B cell (primary cell): ENCODE data around the gene PDE11A. TPM values are rescaled to one million over a fixed set of nuclear protein-coding genes. Genes with fewer than 3 reads are reported as not detected.

Experiments
- ATAC-seq: fragments of 200-7000 bp; cut with Tn5 transposase; one replicate; pipeline ENCODE4 v1.10.0; 2021; ENCODE audit warnings: low read depth, mild to moderate bottlenecking, moderate number of reproducible peaks, moderate library complexity
- CTCF ChIA-PET: fragments of 350-600 bp; sonication (Branson Sonifier 250); formaldehyde crosslinking; loops from one replicate; lab custom pipeline; 2021; ENCODE audit warnings: antibody characterized with exemption, inconsistent platforms; lab: Charles Lee
- POLR2A ChIA-PET: fragments of 350-600 bp; sonication (Branson Sonifier 250); formaldehyde crosslinking; loops from one replicate; lab custom pipeline; 2021; ENCODE audit warnings: antibody characterized with exemption; lab: Charles Lee
- DNase-seq: peaks from one replicate; pipeline ENCODE4 v3.0.0; 2013
- H2AFZ ChIP-seq: 2 replicates; pipeline ENCODE4 v1.6.1; 2012; ENCODE audit warnings: mild to moderate bottlenecking, low read depth, low read length; ENCODE audit not compliant: insufficient read depth, poor library complexity, severe bottlenecking
- H3K27ac ChIP-seq, 2 donors: 1 replicate in 1 of 2; 2 replicates in 1 of 2; pipeline ENCODE4 v1.5.1; 2012 to 2013; ENCODE audit warnings: low read length in 2 of 2, mild to moderate bottlenecking in 2 of 2, moderate library complexity in 1 of 2
- H3K27me3 ChIP-seq, 4 experiments: fragments of 200-600 bp in 1 of 4; sonication (generic) in 1 of 4; replicated peaks in 1 of 4; 1 replicate in 2 of 4; 2 replicates in 2 of 4; pipeline versions ENCODE4 v1.6.1 to v1.7.0; 2013 to 2016; ENCODE audit warnings: low read length in 3 of 4, mild to moderate bottlenecking in 2 of 4, mixed read lengths in 1 of 4, moderate library complexity in 1 of 4; ENCODE audit not compliant: insufficient read depth in 4 of 4, control insufficient read depth in 3 of 4; ENCODE audit errors: control extremely low read depth in 1 of 4
- H3K36me3 ChIP-seq, 2 experiments: replicated peaks in 1 of 2; 1 replicate in 1 of 2; 2 replicates in 1 of 2; pipeline versions ENCODE4 v1.6.1 to v1.7.1; 2013; ENCODE audit warnings: low read length in 1 of 2; ENCODE audit not compliant: insufficient read depth in 2 of 2, control insufficient read depth in 1 of 2; ENCODE audit errors: control extremely low read depth in 1 of 2, extremely low read depth in 1 of 2
- H3K4me1 ChIP-seq, 2 donors: fragments of 200-600 bp in 1 of 2; sonication (generic) in 1 of 2; 1 replicate in 1 of 2; 2 replicates in 1 of 2; pipeline versions ENCODE4 v1.5.1 to v1.6.1; 2013 to 2017; ENCODE audit warnings: low read length in 2 of 2; ENCODE audit not compliant: control insufficient read depth in 2 of 2, insufficient read depth in 2 of 2
- H3K4me2 ChIP-seq: replicated peaks from 2 replicates; pipeline ENCODE3; 2012; ENCODE audit warnings: mild to moderate bottlenecking, low read depth, low read length; ENCODE audit not compliant: poor library complexity, severe bottlenecking
- H3K4me3 ChIP-seq, 5 experiments: fragments of 200-600 bp in 1 of 5; sonication (generic) in 1 of 5; 1 replicate in 3 of 5; 2 replicates in 2 of 5; pipeline versions ENCODE4 v1.5.1 to v1.7.0; 2011 to 2016; ENCODE audit warnings: low read length in 4 of 5, mild to moderate bottlenecking in 4 of 5, low read depth in 2 of 5, control low read depth in 1 of 5, moderate library complexity in 1 of 5; ENCODE audit not compliant: insufficient read depth in 1 of 5; ENCODE audit errors: control extremely low read depth in 1 of 5, extremely low read depth in 1 of 5
- H3K79me2 ChIP-seq: fragments of 200-600 bp; sonication (generic); one replicate; pipeline ENCODE4 v1.6.0; 2016; ENCODE audit warnings: low read length; ENCODE audit not compliant: control insufficient read depth, insufficient read depth
- H3K9ac ChIP-seq: fragments of 200-600 bp; sonication (generic); 2 replicates; pipeline ENCODE4 v1.6.1; 2017; ENCODE audit warnings: mild to moderate bottlenecking, low read length, moderate library complexity
- H3K9me3 ChIP-seq, 3 donors: one replicate each; pipeline versions ENCODE4 v1.6.1 to v1.7.1; 2013; ENCODE audit warnings: low read length in 2 of 3; ENCODE audit not compliant: control insufficient read depth in 2 of 3, insufficient read depth in 1 of 3; ENCODE audit errors: control extremely low read depth in 1 of 3
- H4K20me1 ChIP-seq: 2 replicates; pipeline ENCODE4 v1.6.0; 2012; ENCODE audit warnings: mild to moderate bottlenecking, low read length; ENCODE audit not compliant: insufficient read depth, control insufficient read depth, poor library complexity, severe bottlenecking
- H3K27ac Mint-ChIP-seq: one replicate; pipeline ENCODE4 v1.8.0; 2021; ENCODE audit warnings: mixed read lengths
- H3K27me3 Mint-ChIP-seq: one replicate; pipeline ENCODE4 v1.8.0; 2021; ENCODE audit warnings: mixed read lengths
- H3K4me1 Mint-ChIP-seq: one replicate; pipeline ENCODE4 v1.8.0; 2021; ENCODE audit warnings: mixed read lengths
- H3K4me3 Mint-ChIP-seq: one replicate; pipeline ENCODE4 v1.8.0; 2021; ENCODE audit warnings: mixed read lengths
- H3K9me3 Mint-ChIP-seq: one replicate; pipeline ENCODE4 v1.8.0; 2022; ENCODE audit warnings: mixed read lengths; ENCODE audit not compliant: insufficient read depth
- CTCF ChIP-seq: fragments of 200-600 bp; IDR thresholded peaks from one replicate; pipeline ENCODE4 v1.8.0; 2022; ENCODE audit warnings: antibody characterized with exemption, mild to moderate bottlenecking
- EZH2 ChIP-seq: IDR thresholded peaks from 2 replicates; pipeline ENCODE4 v1.6.1; 2012; ENCODE audit warnings: borderline replicate concordance, low read depth, mild to moderate bottlenecking, moderate library complexity, low read length; ENCODE audit not compliant: insufficient read depth, poor library complexity, severe bottlenecking
- WGBS: methylation state at CpG from one replicate; pipeline ENCODE4 v1.1.5; 2013; ENCODE audit warnings: missing lambda C conversion rate; ENCODE audit not compliant: insufficient coverage; 5-methylcytosine and 5-hydroxymethylcytosine counted together
- intact Hi-C: fragments of 100-400 bp; cut with micrococcal nuclease; formaldehyde crosslinking; loops from one replicate; pipeline ENCODE4 v1.10.0; 2022
- polyA plus RNA-seq: library from polyadenylated mRNA; depleted of rRNA; stranded (reverse); fragments of >200 nt; gene quantifications from 2 replicates; pipeline ENCODE4 v1.2.3, GENCODE V29; 2012
- total RNA-seq, 2 donors: library from RNA; stranded (reverse); fragments of 120-200 nt in 1 of 2; gene quantifications; 1 replicate in 1 of 2; 2 replicates in 1 of 2; pipeline versions ENCODE4 v1.2.3 to v1.2.4, GENCODE V29; 2013 to 2022

PDE11A gene
- total and polyA plus RNA-seq, 2 donors (not counting 1 experiment from before 2014, with no cell fraction given) = 0.25 TPM; not detected in 1

- no peak overlapping the region for H3K4me3 Mint-ChIP-seq
- peak overlapping the region; percentile 1 for H2AFZ ChIP-seq
- no peaks in the 10 kb centered on the region for H3K9me3 Mint-ChIP-seq
- no peak overlapping the region for H3K27ac Mint-ChIP-seq
- no peaks in the 10 kb centered on the region for H3K4me1 Mint-ChIP-seq
- peaks cover 4% of the 10 kb centered on the region for H3K27me3 Mint-ChIP-seq
- POLR2A ChIA-PET = no interaction called here
- TF ChIP-seq CTCF (no peak), EZH2 (no peak)
- no peaks in the 10 kb centered on the region for H4K20me1 ChIP-seq
- CTCF ChIA-PET = interaction anchor here (1.8 kb wide), 1 partner anchor 11 kb away, joined by 3 read pairs; no protein-coding TSS in a partner anchor
- WGBS = 81% methylated on average over 4 of the region's 7 CpGs
- no peaks in the 10 kb centered on the region for H3K36me3 ChIP-seq
- no peak overlapping the region for H3K4me3 ChIP-seq
- no peak overlapping the region for H3K4me2 ChIP-seq
- no peaks in the 10 kb centered on the region for H3K9me3 ChIP-seq
- ATAC-seq = no peak
- intact Hi-C loops = no loop called here
- H3K4me1 ChIP-seq = no peaks in the 10 kb centered on the region
- H3K27me3 ChIP-seq = no peaks in the 10 kb centered on the region
- no peak overlapping the region for H3K9ac ChIP-seq
- DNase-seq = no peak
- H3K79me2 ChIP-seq = no peaks in the 10 kb centered on the region
- no peak overlapping the region for H3K27ac ChIP-seq
These were observed 333.9 kb downstream of the PDE11A start for GRCh38 chr2:177738461-177739235.

- ChIA-PET POLR2A (interaction anchor here (0.6 kb wide), 1 partner anchor 1657 kb away, joined by 3 read pairs; no protein-coding TSS in a partner anchor), CTCF (no interaction called here)
- intact Hi-C loops = no loop called here
- Mint-ChIP-seq H3K27ac (no peak overlapping the region), H3K4me3 (no peak overlapping the region), H3K9me3 (no peaks in the 10 kb centered on the region), H3K4me1 (no peaks in the 10 kb centered on the region), H3K27me3 (peaks cover 24% of the 10 kb centered on the region)
- 96% methylated on average over 5 of the region's 6 CpGs for WGBS
- Histone ChIP-seq H3K79me2 (no peaks in the 10 kb centered on the region), H3K9ac (no peak overlapping the region), H3K27me3 (peaks cover 0 to 5% (median 0%) of the 10 kb centered on the region in 4 experiments), H3K27ac (no peak overlapping the region), H3K4me1 (no peaks in the 10 kb centered on the region), H3K9me3 (no peaks in the 10 kb centered on the region), H3K4me3 (no peak overlapping the region), H3K4me2 (no peak overlapping the region), H4K20me1 (no peaks in the 10 kb centered on the region), H2AFZ (no peak overlapping the region), H3K36me3 (no peaks in the 10 kb centered on the region)
- no peak for TF ChIP-seq EZH2
- no peak for TF ChIP-seq CTCF
- ATAC-seq (no peak), DNase-seq (no peak)
These were observed 337.2 kb downstream of the PDE11A start for GRCh38 chr2:177735318-177735803.
